Left kidney (tissue), 8 donors: ENCODE measurements around the gene MRPS10. TPM values are rescaled to one million over a fixed set of nuclear protein-coding genes. Genes with fewer than 3 reads are reported as not detected.
A peak's percentile ranks its signal among the peaks of the same experiment; 100 is the strongest.

Experiments used
- DNase-seq: peaks from one replicate; pipeline ENCODE4 v3.0.0-alpha.2; 2013
- long read RNA-seq, 8 donors: transcript quantifications; one replicate each; lab custom pipeline, GENCODE V29; 2026
- polyA plus RNA-seq: library from polyadenylated mRNA; unstranded; fragments of 120-200 nt; gene quantifications from one replicate; pipeline ENCODE4 v1.2.1, GENCODE V29; 2013; ENCODE audit not compliant: insufficient read length

The MRPS10 gene
- polyA plus RNA-seq: 33.5 TPM
- long read RNA-seq, donor 1, transcript MRPS10-201 (7 exons, 2,110 nt): major isoform, 22 of 22 reads
- long read RNA-seq, donor 1, partial matches to known transcripts: 0 of 22 reads
- long read RNA-seq, donor 1, other reads (novel, unspliced or antisense): 0 of 22 reads
- long read RNA-seq, donor 2, transcript MRPS10-201 (7 exons, 2,110 nt): major isoform, 18 of 23 reads
- long read RNA-seq, donor 2, partial matches to known transcripts: 0 of 23 reads
- long read RNA-seq, donor 2, other reads (novel, unspliced or antisense): 5 of 23 reads
- long read RNA-seq, donor 3, transcript MRPS10-201 (7 exons, 2,110 nt): major isoform, 10 of 10 reads
- long read RNA-seq, donor 3, partial matches to known transcripts: 0 of 10 reads
- long read RNA-seq, donor 3, other reads (novel, unspliced or antisense): 0 of 10 reads
- long read RNA-seq, donor 4, partial matches to known transcripts: 0 of 1 reads
- long read RNA-seq, donor 4, other reads (novel, unspliced or antisense): 0 of 1 reads
- long read RNA-seq, donor 5, transcript MRPS10-201 (7 exons, 2,110 nt): major isoform, 33 of 39 reads
- long read RNA-seq, donor 5, partial matches to known transcripts: 0 of 39 reads
- long read RNA-seq, donor 5, other reads (novel, unspliced or antisense): 6 of 39 reads
- long read RNA-seq, donor 6, transcript MRPS10-201 (7 exons, 2,110 nt): major isoform, 20 of 20 reads
- long read RNA-seq, donor 6, partial matches to known transcripts: 0 of 20 reads
- long read RNA-seq, donor 6, other reads (novel, unspliced or antisense): 0 of 20 reads
- long read RNA-seq, donor 7, transcript MRPS10-201 (7 exons, 2,110 nt): major isoform, 22 of 22 reads
- long read RNA-seq, donor 7, partial matches to known transcripts: 0 of 22 reads
- long read RNA-seq, donor 7, other reads (novel, unspliced or antisense): 0 of 22 reads
- long read RNA-seq, donor 8, partial matches to known transcripts: 0 of 2 reads
- long read RNA-seq, donor 8, other reads (novel, unspliced or antisense): 0 of 2 reads

DNA sequence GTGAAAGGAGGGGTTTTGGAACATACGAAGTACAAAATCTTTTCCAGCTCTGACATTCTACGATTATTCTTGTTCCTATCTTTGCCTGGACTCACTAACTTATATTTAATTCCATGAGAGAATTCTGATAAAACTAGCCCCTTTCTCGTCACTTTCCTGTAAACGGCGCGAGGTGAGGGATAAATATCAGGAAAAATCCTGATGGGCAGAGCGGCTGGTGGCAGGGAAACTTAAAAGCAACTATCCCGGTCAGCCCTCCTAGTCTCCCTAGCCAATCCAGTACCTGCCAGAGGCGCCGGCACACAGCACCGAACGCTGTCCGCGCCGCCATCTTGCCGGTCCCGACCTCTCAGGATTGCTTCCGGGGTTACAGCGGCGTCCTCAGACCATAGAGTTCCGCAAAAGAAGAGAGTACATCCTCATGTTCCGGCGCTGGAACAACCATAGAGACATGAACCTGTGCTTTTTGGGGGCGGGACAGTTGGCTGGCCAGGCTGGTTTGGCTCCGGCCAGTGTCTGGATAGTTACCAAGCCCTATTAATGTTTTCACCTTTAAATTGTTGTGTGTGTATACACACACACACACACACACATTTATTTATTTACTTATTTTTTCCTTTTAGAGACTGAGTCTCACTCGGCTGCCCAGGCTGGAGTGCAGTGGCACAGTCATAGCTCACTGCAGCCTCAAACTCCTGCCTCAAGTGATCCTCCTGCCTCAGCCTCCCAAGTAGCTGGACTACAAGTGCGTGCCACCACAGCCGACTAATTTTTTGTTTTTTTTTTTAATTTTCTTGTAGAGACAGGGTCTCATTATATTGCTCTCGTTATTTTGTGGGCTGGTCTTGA, at the start of gene MRPS10:
TSS of gene MRPS10 (minus strand) at position 343 of the 849 bp plus-strand sequence. CDS start at position 331, 12 bp downstream.
- DNase-seq: peak; percentile 92

DNA sequence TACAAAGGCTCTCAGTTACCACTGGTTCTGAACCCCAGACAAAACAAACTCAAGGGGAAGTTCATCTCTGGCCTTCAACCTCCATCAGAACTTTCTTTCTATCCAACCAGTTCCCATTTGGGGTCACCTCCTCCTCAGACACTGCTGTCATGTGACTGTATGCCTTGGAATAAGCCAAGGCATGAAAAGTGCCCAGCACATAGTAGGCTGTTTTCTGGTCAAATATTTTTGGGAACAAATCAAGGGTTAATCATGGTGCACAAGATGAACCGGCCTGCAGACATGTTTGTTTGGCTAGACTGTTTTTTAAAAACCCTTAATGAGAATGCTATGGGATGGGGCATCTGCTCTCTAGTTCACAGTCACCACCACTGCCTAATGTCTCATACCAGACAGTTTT, 48.9 kb upstream of the MRPS10 start:
- DNase-seq: no peak

DNA sequence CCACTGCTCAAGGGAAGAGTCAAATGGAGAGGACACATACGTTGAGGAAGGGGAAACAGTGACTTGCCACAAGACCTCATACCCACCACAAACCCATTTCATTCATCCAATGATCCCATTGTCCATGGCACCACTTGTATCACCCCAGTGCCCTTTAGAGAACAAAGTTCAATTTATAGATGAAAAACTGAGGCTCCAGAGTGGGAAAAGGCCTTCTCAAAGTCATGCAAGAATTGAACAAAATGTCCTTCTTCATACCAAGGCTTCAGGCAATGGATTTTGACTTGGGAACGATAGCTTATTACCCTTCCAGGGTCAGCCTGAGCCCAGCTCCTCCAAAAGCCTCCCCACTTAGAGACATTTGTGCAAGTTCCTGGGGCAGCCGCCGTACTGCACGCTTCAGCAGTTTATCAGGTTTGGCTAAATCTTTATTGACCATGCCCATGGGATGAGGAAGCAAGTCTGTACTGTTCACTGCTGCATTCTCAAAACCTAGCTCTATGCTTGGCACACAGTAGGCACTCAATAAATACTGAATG, 47.3 kb upstream of the MRPS10 start:
- DNase-seq: no peak

DNA sequence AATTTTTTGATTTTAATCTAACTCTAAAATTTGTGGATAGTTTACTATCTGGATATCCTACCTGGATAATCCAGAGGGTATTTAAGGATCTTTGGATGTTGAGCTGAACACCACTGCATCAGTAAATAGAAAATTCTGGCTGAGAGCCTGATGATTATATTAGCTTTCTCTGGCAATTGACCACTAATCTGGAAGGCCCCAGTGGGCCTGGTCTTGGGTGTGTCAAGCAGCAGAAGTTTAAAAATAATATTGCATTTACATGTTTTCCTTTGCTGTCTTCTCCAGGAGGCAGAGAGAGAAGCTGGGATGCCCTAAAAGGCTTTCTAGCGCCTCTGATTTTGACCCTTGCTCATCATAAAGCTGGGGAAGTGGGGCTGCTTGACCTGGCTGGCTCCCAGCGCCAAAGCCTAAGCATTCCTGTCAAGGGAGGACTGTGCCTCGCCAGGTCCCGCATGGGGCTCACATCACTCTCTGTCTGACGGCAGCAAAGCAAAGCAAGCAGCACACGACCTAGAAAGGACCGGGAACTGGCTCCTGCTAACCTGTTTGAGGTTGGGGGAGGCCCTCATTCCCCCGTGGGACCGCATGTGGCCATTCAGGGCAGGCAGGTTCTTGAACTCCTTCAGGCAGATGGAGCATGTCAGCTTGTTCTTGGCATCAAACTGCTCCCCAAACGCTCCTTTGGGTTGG, 46.6 kb upstream of the MRPS10 start:
- no peak for DNase-seq

DNA sequence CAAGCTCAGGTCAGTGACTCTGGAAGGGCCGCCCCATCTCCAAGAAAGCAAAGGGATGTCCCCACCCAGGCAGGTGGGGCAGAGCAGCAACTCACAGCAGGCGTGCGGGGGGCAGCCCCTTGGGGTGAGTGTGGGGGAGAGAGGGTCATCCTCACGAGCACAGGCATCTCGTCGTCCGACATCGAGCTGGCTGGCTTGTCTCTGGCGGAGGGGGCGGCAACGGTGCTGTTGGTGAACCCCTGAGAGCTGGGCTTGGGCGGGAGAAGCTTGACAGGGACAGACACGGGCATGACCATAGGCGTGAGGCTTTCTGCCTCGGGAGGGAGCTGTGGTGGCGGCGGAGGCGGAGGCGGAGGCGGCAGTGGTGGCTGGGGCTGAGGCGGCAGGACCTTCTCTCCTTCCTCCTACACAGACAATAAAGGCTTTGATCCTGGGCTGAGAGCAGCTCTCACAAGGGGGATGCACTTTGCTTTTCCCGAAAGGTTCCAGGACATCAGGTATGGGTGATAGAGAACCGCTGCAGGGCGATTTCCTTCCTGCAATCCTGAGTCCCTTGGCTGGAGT, 45.6 kb upstream of the MRPS10 start:
- DNase-seq: no peak

DNA sequence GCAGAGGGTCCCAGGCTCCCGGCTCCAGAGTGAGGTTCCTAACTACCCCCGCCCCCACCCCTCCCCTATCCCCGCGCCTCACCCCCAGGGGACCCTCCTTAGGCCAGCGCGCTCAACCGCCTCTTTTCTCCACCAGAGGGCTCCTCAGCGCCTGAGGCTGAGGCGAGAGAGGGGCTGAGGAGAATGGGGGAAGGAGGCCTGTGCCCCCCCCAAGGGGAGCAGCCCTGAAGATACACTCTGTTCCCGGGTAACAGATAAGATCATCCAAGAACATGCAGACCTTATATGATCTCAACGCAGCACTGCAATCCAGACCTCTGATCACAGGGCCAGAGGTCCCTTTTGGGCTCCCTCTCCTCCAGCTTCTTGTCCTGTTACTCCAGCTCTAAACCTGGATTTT, 43.3 kb upstream of the MRPS10 start:
- DNase-seq: no peak

DNA sequence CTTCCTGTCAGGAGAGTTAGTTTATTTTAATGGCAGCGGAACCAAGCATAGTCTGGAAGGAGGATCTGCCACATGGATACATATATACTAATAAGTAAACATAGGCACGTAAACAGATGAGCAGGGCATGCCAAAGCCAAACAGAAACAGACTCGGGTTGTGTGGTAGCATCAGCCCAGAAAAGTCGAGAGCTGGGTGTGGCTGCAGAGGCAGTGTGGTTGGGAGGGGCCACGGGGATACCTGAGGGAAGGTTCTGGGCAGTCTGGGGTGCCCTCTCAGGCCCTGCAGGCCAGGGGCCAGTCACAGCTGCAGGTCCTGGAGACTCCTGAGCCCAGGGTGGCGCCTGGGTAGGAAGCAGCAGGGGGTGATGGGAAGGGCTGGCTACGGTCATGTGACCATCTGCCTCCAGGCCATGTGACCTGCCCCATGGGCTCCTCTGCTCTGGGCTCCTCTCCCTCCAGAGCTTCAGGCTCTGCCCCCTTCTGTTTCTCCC, 42.8 kb upstream of the MRPS10 start:
- no peak for DNase-seq

DNA sequence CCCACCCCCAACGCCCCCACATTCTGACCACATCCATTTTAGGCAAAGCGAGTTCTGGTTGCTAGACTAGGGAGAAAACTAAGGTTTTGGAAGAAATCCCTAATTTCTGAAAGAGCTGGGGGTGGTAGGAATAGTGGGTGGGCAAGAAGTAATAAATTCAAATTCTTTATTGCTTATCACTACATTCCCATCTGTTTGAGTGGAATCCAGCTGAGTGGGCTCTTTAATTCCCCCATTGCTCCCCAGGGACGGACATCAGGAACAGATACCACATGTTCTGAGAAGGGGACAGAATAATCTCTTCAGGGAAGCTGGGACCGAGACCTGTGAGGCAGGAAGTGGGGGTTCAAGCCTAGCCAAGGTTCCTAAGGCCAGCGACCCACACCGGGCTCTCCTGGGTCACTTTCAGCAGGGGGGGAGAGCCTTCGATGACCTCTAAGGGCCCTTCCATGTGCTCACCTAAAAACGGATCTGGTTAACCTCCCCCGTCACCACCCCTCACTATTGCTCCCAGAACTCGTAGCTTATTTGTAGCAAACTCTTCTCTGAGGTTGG, 42.3 kb upstream of the MRPS10 start:
- no peak for DNase-seq

DNA sequence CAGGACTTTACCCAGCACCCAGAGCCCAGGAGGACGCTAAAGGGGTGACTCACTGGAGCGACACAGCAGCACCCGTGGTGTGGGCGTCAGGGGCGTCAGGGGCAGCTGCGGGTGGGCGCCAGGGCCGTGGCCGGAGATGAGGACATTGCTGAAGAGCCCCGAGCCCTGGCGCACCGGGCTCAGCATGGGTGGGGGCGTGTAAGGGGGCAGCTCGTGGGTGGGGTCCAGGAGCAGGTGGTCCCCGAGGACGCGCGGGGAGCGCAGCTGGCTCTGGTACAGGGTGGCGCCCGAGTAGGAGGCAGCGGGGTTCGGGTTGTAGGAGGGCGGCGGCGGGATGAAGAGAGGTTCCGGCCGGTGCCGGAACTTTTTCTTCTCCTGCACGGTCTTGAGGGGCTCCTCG, 41.6 kb upstream of the MRPS10 start:
- DNase-seq: no peak

DNA sequence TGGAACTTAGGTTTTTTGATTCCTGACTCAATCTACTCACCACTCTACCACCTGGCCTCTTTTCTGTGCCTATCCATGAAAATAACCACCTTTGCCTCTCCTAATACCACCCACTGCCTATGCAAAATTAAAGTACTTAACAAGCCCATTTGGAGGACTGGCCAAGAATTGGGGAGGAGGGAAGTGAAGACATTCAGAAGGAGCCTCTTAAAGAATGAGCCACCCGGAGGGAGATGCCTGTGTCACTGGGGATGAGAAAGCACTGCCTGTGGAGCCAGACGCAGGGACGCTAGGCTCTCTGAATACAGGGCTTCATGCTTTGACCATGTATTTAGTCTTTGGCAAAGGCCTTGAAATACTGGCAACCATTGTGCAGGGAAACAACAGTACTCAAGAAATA, 40.0 kb upstream of the MRPS10 start:
- no peak for DNase-seq

DNA sequence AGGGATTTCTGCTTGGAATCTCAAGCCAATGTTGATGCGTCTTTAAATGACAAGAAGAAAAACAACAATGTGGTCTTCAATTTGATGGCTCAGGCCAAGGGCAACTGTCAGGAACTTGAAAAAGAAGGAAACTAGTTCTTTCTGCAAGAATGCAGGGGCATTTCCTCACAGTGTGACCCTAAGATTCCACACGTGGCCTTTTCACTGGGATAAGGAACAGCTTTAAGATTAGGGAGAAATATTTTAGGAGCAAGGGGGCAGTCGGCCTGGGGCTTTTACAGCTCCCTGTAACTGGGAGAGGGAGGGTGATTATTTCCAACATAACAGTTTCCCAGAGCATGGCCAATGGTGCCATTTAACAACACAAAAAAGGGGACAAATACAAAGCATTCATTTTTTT, 39.4 kb upstream of the MRPS10 start:
- no peak for DNase-seq

DNA sequence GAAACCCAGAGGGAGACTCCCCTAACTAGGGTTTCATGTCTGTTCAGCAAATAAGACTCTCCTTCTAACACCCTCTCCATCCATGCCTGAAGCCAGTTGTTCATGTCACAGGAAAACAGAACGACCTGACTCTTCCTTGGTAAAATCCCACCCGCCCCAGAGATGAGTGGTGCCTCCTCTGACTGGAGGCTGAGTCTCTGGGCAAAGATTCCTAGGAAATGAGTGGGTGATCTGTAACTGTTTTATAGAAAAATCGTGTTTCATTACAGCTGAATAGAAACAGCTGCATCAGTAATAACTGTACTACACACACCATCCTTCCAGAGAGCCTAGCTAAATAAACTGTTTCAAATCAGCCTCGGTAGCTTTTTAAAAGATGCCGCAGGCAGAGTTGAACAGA, 37.4 kb upstream of the MRPS10 start:
- DNase-seq: no peak

DNA sequence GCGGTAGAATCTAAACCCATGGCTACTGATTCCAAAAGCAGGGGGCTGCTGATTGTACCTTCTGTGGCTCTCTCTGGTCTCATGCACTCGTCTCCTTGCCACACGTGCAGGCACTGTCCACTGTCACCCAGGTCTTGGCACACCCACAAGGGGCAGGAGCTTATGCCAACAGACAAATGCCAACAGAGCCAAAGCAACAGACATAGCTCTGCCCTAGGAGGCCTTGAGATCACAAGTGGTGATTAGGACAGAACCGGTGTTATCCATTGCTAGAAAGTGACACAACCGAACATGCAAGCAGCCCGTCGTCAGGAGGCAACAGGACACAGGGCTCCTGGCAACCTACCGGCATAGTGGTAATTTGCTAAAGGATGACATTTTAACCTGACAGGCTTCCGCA, 36.8 kb upstream of the MRPS10 start:
- no peak for DNase-seq

DNA sequence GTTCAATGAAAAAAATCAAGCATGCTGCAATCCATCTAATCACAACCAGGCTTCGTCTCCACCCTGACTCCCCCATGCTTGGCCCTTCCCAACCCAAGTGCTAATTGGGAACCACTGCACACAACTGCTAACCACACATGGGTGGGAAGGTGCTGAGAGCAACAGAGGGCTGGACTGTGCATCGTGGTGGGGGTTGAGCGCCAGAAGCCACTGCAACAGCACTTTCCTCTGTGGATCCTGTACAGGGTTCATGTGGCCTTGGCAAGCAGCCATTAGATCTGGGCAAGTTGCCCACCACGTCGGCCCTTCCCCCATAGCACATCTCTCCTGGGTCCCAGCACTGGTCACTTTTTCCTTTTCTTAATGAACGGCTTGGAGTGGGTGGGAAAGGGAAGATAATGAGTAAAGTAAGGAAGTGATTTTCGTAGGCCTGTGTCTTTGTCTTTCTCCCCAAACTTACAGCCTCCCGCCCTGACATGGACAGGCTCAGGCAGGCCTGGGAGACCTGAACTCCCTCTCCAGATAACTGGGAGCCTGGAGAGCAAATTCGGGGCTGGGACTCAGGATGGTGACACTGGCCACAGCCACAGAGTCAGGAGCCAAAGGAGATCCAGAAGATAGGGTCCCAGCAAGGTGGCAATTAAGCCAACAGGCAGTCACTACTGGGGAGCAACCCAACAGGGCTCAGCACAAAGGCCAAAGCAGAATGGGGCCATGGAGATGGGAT, 34.4 kb upstream of the MRPS10 start:
- no peak for DNase-seq

DNA sequence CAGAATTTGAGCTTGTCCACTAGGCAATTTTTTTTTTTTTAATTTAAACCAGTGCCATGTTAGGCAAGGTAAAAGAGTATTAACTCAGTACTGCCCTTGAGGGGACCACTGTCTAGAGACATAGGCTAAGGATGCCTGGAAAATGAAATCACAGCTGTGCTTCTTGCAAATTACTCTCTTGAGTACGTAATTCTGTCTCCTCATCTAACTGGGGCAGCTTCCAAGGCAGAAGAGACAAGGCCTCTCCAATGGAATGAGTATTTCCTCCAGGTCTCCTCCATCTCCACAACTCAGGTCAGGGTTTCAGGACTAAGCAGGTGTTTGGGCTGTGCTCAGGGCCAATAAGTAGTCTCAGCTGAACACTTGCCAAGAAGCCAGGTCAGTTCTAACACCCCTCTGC, 33.8 kb upstream of the MRPS10 start:
- DNase-seq: no peak

DNA sequence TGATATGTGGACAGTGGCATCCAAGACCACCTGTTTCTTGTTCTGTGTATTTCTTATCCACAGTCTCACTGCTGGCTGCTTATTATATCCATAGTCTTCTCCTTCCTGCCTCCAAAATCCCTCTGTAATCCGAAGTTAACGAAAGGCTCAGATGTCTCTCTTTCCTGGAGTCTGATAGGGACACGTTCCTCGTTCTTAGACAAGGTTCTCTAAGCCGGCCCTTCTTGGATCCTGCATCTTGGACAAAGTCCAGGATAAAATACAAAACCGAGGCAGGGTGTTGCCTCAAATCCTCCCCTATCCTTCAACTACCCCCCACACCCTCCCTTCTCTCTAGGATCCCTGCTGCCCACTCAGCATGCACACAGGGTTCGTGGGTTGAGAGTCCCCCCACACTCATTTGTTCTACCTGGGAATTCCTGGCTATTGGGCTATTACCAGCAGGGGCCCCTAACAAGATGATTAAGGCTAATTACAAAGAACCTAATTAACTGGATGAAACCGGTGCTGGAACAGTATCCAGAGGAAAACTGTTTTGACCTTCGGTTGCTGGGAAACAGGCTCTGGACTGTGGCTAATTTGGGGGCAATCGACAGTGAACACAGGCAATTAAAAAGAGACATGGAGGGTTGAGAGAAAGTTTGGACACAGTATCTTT, 32.7 kb upstream of the MRPS10 start:
- no peak for DNase-seq

DNA sequence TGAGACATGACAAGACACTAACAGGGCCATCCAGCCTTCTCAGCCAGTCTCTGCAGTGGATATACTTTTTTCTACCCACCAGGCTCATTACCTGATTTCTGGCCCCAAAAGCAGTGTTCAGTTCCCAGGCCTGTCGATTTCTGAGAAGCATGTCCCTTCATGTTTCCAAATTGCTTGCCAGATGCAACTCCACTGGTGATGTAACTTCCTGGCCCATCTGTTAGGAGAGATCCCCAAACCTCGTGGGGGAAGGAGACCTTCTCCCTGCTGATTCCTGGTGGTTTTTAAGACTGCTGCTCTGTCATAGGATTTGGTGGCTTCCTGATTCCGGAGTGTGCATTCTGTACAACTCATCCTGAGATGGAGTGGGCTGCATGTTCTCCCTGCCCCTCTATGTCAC, 31.6 kb upstream of the MRPS10 start:
- no peak for DNase-seq

DNA sequence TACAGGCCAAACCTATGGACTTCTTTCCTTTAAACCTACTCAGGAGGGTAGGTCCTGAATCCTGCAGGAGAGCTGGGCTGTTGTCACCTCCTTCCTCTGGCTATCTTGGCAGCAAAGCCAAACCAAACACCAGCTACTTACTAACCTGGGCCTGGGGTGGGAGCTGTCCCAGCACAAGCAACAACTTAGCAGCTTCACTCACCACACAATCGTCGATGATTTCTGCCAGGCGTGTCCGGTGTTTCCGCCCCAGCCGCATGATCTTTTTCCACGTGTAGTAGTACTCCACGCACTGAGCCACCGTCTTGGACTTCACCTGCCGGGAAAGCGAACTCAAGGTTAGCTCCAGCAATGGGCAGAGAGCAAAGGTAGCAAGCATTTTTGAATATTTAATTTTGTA, 25.4 kb upstream of the MRPS10 start:
- no peak for DNase-seq

DNA sequence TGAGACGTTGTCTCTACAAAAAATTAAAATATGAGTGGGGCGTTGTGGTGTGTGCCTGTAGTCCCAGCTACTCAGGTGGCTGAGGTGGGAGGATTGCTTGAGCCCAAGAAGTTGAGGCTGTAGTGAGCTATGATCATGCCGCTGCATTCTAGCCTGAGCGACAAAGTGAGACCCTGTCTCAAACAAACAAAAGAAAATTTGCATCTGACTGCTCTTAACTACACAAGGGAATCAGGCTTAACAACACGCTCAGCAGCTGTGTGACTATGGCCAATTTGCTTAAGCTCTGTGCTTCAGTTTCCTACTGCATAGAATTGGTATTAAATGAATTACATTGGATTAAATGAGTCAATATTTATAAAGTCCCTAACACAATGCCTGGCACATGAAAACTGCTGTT, 24.3 kb upstream of the MRPS10 start:
- no peak for DNase-seq
